ENCODE measurements around the gene FRK. TPM values are rescaled to one million over a fixed set of nuclear protein-coding genes. Genes with fewer than 3 reads are reported as not detected.

The FRK gene
- total RNA-seq, 1 donor from 2014 or later = 7.4 TPM

DNA sequence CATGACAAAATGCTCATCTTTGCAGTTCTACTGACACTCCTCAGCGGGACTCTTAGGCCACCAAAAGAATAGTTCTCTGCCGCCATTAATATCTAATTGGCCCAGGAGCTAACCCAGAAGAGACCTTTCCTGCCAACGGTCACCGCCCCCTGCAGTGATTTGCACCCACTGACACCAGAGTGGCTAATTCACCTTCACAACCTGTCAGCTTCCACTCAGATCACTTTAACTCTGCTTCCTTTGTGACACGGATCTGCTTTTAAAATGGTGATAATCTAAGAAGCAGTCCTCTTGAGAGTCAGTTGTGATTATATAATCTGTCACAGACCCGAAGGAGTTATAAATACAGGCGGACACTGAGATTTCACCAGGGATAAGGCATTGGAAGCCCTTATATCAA lies 172.8 kb downstream of the FRK start:
- Histone ChIP-seq H3K36me3 (no peaks in the 10 kb centered on the region), H3K4me1 (no peaks in the 10 kb centered on the region), H3K27ac (no peak overlapping the region), H3K27me3 (ENCODE audit: low read depth) (no peaks in the 10 kb centered on the region), H3K9me3 (no peaks in the 10 kb centered on the region), H3K4me3 (no peak overlapping the region)
- intact Hi-C loops (cut with DNase I) = no loop called here
- DNase-seq = no peak
- ATAC-seq = no peak
- TF ChIP-seq, protein P1, sequence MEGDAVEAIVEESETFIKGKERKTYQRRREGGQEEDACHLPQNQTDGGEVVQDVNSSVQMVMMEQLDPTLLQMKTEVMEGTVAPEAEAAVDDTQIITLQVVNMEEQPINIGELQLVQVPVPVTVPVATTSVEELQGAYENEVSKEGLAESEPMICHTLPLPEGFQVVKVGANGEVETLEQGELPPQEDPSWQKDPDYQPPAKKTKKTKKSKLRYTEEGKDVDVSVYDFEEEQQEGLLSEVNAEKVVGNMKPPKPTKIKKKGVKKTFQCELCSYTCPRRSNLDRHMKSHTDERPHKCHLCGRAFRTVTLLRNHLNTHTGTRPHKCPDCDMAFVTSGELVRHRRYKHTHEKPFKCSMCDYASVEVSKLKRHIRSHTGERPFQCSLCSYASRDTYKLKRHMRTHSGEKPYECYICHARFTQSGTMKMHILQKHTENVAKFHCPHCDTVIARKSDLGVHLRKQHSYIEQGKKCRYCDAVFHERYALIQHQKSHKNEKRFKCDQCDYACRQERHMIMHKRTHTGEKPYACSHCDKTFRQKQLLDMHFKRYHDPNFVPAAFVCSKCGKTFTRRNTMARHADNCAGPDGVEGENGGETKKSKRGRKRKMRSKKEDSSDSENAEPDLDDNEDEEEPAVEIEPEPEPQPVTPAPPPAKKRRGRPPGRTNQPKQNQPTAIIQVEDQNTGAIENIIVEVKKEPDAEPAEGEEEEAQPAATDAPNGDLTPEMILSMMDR (IDR thresholded peaks at IDR 0.05) = no peak

DNA sequence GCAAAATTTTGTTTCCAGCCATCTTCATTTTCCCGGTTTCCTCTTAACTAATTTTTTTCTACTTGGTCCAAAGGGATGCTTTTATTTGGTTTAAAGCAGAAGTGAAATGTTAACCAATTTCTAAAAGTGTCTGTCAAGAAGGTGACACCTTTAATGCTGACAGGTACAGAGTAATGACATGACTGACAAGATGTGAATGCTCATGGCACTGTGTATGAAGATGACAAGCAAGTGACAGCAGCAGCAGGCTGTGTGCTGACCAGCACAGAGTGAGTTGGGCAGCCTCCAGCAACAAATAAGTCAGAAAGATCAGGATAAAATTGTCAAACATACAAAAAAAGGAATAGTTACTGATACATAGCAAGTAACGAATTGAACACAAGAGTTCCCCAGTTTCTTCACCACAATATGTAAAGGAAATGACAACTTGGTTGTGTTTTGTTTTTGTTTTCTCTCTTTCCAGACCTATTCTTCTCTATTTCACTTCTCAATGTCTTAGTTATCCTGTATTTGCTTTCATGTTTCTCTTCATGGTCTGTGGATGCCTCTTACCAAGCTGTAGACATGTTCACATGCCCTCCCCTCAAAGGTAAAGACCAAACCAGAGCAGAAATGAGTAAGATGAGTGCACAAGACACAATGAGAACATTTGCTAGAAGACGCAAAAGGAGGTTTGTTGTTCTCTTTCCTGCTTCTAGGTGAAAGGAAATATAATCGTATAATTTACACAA lies 174.9 kb downstream of the FRK start:
- Histone ChIP-seq H3K4me3 (no peak overlapping the region), H3K27me3 (ENCODE audit: low read depth) (no peaks in the 10 kb centered on the region), H3K27ac (no peak overlapping the region), H3K4me1 (no peaks in the 10 kb centered on the region), H3K36me3 (no peaks in the 10 kb centered on the region), H3K9me3 (no peaks in the 10 kb centered on the region)
- DNase-seq = no peak
- TF ChIP-seq, protein P1 (IDR thresholded peaks at IDR 0.05) = no peak
- intact Hi-C loops (cut with DNase I) = no loop called here
- no peak for ATAC-seq

DNA sequence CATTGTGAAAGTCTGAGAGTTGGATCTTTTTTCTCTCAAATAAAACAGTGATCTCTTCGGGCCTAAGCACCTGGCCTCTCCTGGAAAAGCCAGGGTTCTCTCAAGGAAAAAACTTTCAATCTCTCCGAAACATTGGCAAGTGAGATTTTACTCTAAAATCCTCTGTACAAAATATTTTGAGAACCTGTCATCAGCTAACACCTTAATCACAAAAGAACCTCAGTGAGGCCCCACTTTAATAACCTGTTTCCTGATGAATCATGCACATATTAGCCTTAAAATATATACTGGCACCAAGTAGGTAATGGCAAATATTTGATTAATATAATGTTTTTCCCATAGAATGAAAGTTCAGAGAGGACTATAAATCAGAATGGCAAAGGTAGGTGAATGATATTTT lies 177.9 kb downstream of the FRK start:
- ATAC-seq = no peak
- Histone ChIP-seq H3K36me3 (no peaks in the 10 kb centered on the region), H3K27ac (no peak overlapping the region), H3K4me1 (no peaks in the 10 kb centered on the region), H3K4me3 (no peak overlapping the region), H3K9me3 (no peaks in the 10 kb centered on the region), H3K27me3 (ENCODE audit: low read depth) (no peaks in the 10 kb centered on the region)
- TF ChIP-seq, protein P1 (IDR thresholded peaks at IDR 0.05) = no peak
- intact Hi-C loops (cut with DNase I) = no loop called here
- DNase-seq = no peak

DNA sequence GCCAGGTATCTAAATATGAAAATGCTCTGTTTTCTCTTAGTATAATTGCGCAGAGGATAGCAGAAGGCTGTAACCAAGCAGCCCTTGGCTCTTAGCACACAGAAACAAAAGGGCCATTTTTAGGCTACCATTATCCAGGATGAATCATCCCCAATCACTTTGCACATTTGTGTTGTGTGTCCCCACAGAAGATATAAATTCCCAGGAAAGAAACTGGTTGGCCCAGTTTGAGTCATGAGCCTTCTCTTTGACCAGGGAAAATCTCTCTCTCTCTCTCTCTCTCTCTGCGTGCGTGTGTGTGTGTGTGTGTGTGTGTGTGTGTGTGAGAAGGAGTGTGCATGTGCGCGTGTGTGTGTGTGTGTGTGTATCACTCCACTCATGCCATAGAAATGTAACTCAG lies 178.5 kb downstream of the FRK start:
- no peak overlapping the region for H3K27ac ChIP-seq
- DNase-seq = no peak
- no peaks in the 10 kb centered on the region for H3K9me3 ChIP-seq
- no peaks in the 10 kb centered on the region for H3K4me1 ChIP-seq
- TF ChIP-seq, protein P1 (IDR thresholded peaks at IDR 0.05) = no peak
- H3K4me3 ChIP-seq = no peak overlapping the region
- no peaks in the 10 kb centered on the region for H3K36me3 ChIP-seq
- intact Hi-C loops (cut with DNase I) = no loop called here
- no peaks in the 10 kb centered on the region for H3K27me3 ChIP-seq (ENCODE audit: low read depth)
- ATAC-seq = no peak

Other genes starting within 250 kb of the FRK start
- gene NT5DC1, start 40.0 kb upstream of the FRK start, total RNA-seq = 46.0 TPM
- 0.24 TPM for gene COL10A1, start 65.2 kb upstream of the FRK start, total RNA-seq
- 12.8 TPM for gene TSPYL4, start 193.2 kb upstream of the FRK start, total RNA-seq
- gene TSPYL1, start 219.0 kb upstream of the FRK start, total RNA-seq = 72.7 TPM